ENCODE results near the gene SBNO1.

- no peak for TF ChIP-seq CTCF (IDR thresholded peaks at IDR 0.05)
- no peak for TF ChIP-seq REST (IDR thresholded peaks at IDR 0.05; ENCODE audit: insufficient read depth in 1 of 2, low read depth in 2 of 2, low read length in 1 of 2)
- TF ChIP-seq TCF7L2 (IDR thresholded peaks at IDR 0.05; ENCODE audit: low read depth, low read length): no peak
- no peak for TF ChIP-seq POLR2AphosphoS5 (IDR thresholded peaks at IDR 0.05; ENCODE audit: low read depth, low read length)
- no peak for TF ChIP-seq SIN3A (IDR thresholded peaks at IDR 0.05; ENCODE audit: borderline replicate concordance, insufficient read depth, low read depth, low read length)
Observed at GRCh38 chr12:123329799-123330198, 34.8 kb downstream of the SBNO1 start.

Measured in Panc1 (cell line).